ENCODE results near the gene ATRNL1. TPM values are rescaled to one million over a fixed set of nuclear protein-coding genes. Genes with fewer than 3 reads are reported as not detected.

Gene ATRNL1
- total and polyA plus RNA-seq, 2 experiments from 2014 or later = not detected

- H4K20me1 ChIP-seq (ENCODE audit: insufficient read depth) = no peaks in the 10 kb centered on the region
- no peak overlapping the region for H3K4me2 ChIP-seq (ENCODE audit: unreplicated experiment)
- WGBS, 2 experiments (ENCODE audit: low coverage in 1 of 2, low lambda C conversion rate in 2 of 2, missing lambda C conversion rate in 2 of 2) = 70 to 79% methylated on average over 2 of the region's 2 CpGs
- no peak for DNase-seq
- no peaks in the 10 kb centered on the region for H3K4me1 ChIP-seq (ENCODE audit: insufficient read depth)
- H3K4me3 ChIP-seq = no peak overlapping the region
- no peaks in the 10 kb centered on the region for H3K36me3 ChIP-seq (ENCODE audit: low read depth)
- no peaks in the 10 kb centered on the region for H3F3A ChIP-seq (ENCODE audit: insufficient read depth)
- H3K27ac ChIP-seq = no peak overlapping the region
- H3K27me3 ChIP-seq (replicated peaks; ENCODE audit: insufficient read depth) = peaks cover 2% of the 10 kb centered on the region; the same call in 1 of the 2 replicates
- H2AFZ ChIP-seq = no peak overlapping the region
- H3K9me2 ChIP-seq (ENCODE audit: insufficient read depth) = no peaks in the 10 kb centered on the region
- H3K9me3 ChIP-seq (ENCODE audit: low read depth) = no peaks in the 10 kb centered on the region
- H3K79me2 ChIP-seq (ENCODE audit: insufficient read depth) = no peaks in the 10 kb centered on the region
- TF ChIP-seq EZH2phosphoT487 (IDR thresholded peaks at IDR 0.05; ENCODE audit: insufficient read depth, low read depth) = no peak
- no peak for TF ChIP-seq EZH2 (IDR thresholded peaks at IDR 0.05; ENCODE audit: insufficient read depth, poor library complexity, severe bottlenecking)
- no peak overlapping the region for H3K9ac ChIP-seq
- in situ Hi-C loops (cut with MboI) = no loop called here
These were observed 905.1 kb downstream of the ATRNL1 start for GRCh38 chr10:115998301-115998700.

Other genes starting within 250 kb of the ATRNL1 start
- 19.6 and 25.4 TPM in 2 replicates for gene TRUB1, start 155.2 kb upstream of the ATRNL1 start, total RNA-seq (2014; rRNA removed; shearing (Covaris generic))
- 17.4 and 20.5 TPM in 2 replicates for gene TRUB1, start 155.2 kb upstream of the ATRNL1 start, polyA plus RNA-seq (2016; fragmentation: Nextera tagmentation; extraction: Ambion mirVana)